ENCODE results near the gene AKAP13.

Gene AKAP13

DNA sequence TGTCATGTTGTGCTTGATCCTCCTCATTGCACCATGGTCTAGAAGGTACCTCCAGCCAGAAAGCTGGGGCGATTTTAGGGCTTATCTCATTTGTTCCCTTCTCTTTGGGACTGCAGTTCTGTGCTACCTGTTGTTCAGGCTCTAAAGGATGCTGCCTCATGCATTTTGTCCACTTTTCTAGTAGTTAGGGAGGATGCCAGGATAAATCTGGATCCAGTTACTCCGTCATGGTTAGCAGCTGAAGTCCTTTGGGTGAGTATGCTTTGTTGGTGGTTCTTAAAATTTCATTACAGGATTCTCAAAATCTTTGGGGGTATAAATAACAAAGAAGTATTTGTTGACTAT, 8.9 kb downstream of the AKAP13 start:
- no peak for DNase-seq

DNA sequence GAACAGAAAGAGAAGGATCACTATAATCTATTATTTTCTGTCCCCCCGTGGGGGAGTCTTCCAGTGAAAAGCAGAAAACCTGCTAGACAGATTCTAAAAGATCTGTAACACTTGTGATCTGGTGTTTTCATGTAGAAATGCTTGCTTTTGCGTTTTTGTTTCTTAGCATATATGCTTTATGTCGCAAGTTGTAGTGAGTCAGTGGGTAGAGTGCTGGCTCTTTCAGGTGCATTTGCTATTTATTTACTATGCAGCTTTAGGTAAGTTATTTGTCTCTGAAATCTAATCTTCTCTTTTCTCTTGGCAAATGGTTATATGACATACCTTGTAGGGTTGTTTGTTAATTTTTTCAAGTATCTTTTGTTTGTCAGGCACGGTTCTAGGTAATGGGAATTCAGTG, 9.4 kb downstream of the AKAP13 start:
- no peak for DNase-seq

DNA sequence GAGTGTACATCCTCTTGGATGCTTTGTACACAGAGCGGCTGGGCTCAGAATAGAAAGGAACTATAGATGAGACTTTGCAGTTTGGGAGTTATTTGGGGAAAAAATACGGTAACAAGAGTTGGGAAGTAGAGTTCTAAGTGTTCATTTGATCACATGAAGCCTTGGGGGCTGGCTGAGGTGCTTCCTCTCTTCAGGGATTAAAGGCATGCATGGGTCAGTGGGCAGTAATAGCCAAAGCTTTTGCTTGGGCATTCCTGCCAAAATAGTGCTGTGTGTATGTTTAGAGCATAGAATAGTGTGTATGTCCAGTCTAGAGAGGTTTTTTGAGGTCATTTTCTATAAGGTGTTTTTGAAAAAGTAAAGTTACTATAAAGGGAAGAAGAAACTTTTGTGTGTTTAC, 12.8 kb downstream of the AKAP13 start:
- no peak for DNase-seq

DNA sequence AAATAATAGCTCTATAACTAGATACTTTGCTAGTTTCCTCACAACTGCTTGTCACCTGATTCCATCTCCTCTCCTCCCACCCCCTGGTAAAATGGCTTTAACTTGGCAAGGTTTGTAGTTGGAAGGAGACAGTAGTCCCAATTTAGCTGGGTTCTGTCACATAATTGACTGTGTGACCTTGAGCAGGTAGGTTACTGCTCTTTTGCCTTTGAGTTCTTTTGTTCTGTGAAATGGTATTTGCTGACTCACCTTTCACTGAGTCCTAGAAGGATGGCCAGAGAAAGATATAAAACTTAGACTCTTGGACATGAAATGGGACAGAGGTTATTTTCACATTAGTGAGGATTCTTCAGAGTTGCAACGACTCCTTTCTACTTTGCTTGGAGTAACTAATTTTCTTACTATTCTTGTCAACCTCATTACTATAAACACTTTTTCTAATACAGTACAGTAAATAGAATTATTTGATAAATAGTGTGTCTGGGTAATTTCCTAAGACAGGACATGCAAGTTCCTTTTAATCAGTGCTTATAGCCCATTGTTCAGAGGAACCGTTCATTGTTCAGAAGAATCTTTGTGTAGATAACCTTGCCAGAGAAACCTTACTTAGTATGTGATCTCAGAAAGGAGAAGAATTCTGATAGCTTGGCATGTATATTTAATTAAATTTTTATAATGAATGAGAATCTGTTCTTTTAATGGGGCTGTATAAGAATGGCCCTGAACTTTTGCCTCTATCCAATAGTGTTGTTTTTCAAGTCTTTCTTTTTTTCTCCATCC, 14.3 kb downstream of the AKAP13 start:
- DNase-seq: no peak

DNA sequence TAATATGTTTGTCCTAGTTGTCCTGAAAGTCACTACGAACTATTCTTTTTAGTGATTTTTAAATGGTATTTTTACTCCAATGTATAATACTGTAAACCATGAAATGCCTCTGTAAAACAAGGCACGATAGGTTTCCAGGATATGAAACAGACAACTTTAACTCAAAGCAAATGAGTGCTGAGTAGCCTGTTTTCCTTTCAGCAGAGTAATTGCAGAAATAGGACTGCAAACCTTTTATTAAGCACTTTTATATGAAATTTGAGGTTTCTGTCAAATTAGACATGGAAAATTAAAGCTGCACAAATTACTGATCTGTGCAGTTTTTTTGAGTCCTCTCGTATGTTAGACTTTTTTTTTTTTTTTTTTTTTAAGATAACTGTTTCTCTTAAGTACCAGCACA, 16.2 kb downstream of the AKAP13 start:
- DNase-seq: no peak

DNA sequence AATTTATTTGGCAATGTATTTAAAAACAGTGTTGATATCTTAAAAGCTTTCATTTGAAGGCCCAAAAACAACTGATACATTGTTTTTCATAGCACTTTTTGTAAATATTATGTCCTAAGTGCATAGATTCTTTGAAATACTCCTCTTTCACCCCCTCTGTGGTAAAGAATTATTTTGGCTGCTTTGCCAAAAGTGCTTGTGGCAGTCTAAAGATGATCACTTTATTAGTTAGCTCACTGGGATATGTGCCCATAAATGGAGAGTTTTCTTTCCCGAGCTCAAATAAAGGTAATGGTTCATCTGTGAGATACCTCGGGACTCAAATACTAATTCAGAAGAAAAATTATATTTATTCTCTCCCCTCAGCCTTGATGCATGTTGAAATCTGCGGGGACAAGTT, 16.7 kb downstream of the AKAP13 start:
- DNase-seq: no peak

DNA sequence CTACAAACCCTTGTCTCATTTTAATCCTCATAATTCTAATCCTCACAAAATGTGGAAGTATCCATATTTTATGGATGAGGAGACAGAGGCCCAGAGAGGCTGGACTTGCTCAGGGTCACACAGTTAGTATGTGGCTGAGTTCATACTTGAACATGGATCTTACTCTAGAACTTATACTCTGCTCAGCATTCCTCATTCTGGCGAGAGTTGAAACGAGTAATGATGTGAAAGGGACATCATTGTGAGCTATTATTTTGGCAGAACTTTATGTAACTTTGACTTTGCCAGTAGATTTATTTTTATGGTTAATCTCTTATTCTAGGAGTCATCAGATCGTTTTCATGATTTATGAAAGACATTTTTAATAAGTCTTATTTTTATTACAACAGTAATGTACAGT, 17.5 kb downstream of the AKAP13 start:
- DNase-seq: no peak

DNA sequence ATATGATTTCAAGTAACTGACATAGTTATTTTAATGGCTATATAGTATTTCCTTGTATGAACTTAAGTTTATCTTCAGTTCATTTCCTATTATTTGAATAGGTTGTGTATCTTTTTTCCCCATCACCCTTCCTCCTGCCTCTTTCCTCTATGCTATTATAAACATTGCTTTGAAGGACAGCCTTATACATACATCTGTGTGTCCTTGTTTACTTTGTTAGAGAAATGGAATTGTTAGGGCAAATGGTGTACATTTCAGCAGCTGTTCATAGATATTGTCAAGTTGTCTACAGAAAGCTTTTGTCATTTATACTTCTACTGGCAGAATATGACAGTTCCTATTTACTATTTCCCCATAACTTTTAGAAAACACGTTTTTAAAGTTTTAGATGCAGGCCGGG, 18.4 kb downstream of the AKAP13 start:
- no peak for DNase-seq

DNA sequence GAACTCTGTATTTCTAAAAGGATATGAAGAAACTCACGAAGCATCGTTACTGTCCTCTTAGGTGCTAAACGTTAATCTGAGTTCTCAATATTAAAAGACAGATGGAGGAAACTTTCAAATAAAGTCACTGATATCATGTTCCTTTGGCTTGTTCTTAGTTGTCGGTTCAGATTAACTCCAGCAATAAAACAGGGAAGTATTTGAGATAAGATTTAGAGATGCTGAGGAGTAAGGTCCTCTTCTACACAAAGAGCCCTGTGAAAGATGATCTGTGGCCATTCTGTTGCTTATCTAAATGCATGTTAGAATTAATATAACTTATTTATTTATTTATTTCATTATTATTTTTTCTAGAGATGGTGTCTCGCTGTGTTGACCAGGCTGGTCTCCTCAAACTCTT, 19.2 kb downstream of the AKAP13 start:
- DNase-seq: no peak

DNA sequence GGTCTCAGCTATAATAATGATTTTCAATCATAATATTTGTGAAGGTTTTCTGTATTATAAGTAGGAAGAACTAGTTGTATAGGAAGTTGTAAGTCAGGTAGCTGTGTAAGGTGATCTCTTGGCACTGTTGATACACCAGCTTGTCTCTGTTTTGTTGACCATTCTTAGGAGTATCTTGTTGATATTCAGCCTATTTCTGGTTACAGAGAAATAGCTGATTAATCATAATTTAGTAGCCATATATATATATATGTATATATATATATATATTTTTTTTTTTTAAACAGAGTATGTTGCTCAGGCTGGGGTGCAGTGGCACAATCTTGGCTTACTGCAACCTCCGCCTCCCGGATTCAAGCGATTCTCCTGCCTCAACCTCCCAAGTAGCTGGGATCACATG, 20.2 kb downstream of the AKAP13 start:
- no peak for DNase-seq

DNA sequence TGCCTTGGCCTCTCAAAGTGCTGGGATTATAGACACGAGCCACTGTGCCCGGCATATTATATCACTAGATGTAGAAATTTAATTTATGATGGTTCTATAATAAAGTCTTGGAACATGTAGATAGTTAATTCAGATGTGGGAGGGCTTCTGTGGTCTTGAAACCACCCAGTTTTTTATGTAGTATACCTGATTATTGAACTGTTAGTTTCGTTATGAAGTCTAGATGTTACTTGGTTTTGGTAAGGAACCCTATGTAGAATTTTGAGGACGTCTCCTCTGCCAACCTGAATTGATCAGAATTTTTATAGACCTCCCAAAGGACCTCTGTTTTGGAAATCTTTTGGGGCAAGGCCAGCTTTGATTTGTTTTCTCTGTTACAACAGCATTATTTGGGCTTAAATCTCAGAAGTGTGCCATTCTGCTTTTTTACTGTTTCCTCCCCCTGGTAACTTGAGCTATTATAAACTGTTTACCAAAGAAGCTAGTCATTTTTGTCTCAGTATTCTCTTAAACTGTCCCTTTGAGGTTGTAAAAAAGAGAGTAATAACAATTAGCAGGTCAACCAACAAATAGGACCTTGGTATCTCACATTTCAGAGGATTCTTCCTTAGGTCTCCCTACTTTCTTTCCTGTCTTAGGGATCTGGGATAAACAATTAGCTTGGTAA, 20.8 kb downstream of the AKAP13 start:
- DNase-seq: no peak

DNA sequence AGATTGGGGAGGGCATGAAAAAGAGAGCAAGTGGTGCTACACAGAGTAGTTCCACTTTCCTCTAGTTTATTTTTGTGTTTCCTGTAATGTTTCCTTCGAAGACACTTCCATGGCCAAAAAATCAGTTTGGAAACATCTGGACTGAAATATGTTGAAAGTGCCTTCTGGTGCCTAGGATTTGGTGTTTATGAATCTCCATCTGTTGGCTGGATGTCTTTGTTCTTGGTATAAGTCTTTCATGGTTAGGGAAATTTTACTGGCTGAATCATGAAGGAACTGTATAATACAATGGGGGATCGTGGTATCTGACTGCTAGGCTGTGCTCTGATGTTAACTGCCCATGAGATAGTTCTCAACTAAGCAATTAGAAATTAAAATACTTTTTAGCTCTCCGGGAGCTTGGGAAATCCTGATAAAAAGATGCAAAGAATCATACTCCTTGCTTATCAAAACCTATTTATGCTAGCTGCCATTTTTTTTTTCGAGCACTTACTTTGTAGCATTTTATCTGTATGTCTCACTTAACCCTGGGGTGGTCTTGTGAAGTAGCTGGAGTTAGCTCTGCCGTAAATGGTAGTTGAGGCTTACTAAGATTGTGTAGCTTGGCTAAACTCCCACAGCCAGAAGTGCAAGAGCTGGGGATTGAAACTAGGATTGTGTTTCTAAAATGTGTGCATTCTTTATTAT, 21.9 kb downstream of the AKAP13 start:
- DNase-seq: no peak

DNA sequence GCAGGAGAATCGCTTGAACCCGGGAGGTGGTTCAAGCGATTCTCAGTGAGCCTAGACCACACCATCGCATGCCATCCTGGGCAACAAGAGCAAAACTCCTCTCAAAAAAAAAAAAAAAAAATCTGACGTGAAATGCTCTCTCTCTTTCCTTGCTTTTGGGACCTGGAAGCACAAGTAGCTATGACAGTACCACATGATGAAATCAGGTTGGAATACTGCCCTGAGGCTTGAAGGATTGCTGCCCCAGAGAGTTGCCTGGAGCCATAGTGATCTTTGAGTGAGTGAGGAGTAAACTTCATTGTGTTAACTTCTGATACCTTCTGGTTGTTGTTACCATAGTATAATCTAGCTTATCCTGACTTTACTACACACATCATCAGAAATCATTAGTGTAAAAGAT, 23.3 kb downstream of the AKAP13 start:
- DNase-seq: no peak

DNA sequence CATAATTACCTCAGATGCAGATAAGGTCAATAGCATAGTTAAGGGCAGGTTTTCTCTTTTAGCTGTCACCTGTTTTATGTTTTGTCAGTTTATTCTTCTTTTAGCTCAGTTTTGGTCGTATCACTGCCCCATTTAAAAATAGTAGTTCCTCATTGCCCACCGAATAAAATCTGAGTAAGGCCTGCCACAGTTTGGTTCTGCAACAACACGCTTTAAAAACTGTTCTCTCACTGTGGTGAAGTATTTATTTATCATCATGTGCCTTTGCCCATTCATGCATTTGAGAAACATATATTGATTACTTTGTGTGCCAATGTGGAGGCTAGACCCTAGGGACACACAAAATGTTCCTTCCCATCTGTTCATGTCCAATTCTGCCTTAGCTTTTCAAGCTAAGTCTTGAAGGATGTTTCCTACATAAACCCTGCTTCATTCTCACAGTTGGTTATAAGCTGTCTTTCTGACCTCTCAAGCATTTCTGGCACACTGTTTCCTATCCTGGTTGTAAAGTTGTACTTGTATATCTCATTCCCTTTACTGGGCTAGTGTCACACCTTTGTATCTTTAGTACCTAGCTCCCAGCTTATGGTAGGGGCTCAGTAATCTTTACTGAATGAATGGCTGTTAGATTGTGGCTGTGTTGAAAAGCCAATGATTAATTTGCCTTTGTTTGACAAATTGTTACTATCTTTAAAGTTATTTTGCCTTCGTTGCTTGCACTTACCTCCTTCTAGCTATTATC, 23.9 kb downstream of the AKAP13 start:
- no peak for DNase-seq

DNA sequence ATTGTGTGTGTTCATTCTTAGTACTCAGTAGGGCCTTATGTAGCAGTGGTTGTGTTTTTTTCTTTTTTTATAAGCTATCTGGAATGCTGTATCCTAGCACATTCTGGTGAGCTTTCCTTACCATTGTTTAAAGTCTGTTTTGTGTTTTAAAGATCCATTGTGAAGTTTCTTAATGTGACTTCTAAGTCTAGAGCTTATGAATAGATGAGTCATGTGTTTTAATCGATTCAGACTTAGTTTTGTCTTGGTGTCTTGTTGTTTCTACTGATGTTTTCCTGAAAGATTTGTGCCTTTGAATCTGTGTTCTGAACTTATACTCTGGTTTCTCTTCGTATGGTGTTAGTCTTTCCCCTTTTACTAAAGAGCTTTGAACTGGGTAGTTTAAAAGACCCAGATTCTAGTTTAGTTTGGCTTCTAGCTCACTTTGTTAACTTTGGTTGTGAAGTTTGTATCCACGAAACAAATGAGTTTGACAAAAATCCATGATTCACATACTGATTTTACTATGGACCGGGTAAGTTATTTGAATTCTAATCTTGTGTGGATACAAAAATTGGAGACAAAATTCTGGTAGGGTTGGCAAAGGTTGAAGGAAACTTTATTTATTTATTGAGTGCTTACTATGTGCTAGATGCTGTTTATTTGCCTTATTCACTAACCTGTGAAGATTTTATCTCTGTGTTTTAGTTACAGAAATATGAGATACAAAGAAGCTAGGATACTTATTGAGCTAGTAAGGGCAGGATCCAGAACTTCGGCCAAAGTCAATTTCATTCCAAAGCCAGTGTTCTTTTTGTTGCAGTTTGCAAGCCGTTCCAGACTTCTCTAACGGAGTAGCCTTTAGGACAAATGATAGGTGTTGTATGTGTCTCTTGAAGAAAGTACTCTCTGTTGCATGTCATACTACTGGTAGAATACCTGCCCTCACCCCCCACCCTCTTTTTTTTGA, 24.8 kb downstream of the AKAP13 start:
- no peak for DNase-seq

DNA sequence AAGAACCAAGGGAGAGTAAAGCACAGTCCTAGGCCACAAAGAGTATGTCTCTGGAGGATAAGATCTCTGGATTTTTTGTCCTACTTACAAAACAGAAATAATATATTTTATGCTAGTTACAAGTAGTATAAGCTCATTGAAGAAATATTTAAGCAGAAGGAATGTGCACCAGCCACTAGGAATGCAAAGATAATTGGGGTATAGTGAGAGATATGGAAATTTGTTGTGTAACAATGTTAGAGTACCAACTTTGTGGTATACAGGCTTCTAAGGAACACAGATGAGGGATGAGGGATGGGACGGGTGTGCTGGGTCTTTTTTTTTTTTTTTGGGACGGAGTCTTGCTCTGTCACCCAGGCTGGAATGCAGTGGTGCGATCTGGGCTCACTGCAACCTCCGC, 26.5 kb downstream of the AKAP13 start:
- no peak for DNase-seq

DNA sequence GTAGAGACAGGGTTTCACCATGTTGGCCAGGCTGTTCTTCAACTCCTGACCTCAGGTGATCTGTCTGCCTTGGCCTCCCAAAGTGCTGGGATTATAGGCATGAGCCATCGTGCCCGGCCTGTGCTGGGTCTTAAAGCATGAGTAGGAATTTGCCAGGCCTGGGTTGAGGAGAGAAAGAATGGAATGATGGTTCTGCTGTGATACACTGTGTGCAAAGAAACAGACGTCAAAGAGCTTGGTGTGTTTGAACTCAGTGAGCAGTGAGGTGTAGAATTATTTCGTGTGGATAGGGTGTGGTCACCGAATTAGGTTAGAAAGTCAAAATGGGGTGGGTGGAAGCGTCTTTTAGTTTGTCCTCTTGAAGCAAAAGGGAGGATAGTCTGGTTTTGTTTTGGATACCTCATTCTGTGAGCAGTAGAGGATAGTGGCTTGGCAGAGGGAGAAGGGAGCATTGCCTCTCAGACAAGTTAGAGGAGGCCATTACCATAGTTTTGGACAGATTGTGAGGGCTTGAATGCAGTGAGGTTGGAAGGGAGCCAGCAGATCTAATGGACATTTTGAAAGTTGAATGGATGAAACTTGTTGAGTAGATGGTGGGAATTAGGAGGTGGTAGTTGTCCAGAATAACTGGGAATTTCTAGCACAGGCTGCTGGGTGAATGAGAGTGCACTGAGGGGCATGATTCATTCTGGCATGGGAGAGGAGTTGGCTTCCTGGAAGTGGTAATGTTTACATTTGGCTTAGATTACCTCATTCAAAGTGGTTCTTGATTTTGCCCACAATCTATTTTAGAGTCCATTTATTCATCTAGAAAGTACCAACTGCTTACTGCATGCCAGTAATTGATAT, 27.2 kb downstream of the AKAP13 start:
- no peak for DNase-seq

DNA sequence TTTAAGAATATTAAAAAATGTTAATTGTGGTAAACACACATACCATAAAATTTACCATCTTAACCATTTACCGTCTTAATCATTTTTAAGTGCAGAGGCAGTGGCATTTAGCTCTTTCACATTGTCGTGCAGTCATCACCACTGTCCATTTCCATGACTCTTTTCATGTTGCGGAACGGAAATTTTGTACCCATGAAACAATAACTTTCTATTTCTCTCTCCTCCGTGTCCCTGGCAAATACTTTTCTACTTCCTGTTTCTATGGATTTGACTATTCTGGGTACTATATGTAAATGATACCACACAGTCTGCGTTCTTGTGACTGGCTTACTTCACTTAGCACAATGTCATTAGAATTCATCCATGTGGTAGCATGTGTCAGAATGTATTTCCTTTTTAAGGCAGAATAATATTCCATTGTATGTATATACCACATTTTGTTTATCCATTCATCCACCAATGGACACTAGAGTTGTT, 27.9 kb downstream of the AKAP13 start:
- DNase-seq: no peak

DNA sequence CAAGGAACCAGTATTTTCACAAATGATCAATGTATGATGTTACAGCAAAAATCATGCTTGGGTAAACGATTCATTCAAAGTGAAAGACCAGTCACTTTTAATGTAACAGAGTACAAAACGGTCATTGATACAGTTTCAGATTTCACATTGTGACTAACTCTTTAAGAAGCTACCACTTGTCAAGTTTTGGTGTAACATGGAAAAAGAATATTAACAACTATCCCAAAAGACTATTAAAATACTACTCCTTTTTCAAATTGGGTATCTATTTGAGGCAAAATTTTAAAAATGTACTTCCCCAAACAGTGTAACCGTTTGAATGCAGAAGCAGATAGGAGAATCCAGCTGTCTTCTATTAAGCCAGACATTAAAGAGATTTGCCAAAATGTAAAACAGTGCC, 31.7 kb downstream of the AKAP13 start:
- no peak for DNase-seq

DNA sequence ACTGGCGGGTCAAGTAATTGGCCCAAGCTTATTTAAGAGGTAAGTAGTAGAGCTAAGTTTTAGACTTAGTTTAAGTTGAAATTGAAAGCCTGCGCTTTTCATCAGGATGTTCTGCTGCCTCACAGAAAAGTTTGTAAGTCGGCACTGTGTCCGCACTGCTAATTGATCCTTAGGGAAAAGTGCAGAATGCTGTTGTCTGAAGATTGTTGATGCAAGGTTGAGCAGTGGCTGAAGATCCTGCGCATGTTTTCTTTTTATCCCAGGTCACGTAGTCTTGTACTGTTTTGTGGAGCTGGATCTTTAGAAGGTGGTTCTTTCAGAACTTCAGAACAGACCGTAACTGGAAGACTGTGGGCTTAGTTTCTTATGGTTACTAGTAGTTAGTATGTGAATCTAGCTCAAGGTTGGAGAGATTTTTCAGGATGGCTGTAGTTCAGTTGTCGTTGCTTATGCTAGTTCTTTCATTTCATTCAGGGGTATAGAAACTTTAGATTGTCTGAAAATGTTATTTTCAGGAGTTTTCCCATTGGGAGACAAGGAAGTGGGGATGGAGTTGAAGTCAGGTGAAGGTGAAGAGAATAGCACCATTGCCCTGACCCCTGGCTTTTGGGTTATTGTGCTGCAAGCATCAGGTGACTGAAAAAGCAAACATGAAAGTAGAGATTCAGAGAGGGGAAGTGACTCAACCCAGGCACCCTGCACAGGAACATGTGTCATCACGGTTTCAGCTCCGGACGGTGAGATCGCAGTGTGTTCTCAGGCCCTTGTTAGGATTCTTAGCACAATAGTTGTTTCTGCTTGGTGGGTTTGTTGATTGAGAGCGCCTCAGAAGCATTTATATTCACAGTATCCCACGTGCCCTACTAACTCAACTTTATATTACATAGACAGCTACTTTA, 32.8 kb downstream of the AKAP13 start:
- DNase-seq: peak; percentile 58
